K562 (cell line): Measurements from ENCODE around the gene CDC37. TPM values are rescaled to one million over a fixed set of nuclear protein-coding genes. Genes with fewer than 3 reads are reported as not detected.
A peak's percentile ranks its signal among the peaks of the same experiment; 100 is the strongest.

ENCODE experiments used
- CC2D1A ChIP-seq: fragments of 450-650 bp; IDR thresholded peaks from 2 replicates; pipeline ENCODE4 v1.6.1; 2017; ENCODE audit warnings: mild to moderate bottlenecking
- CEBPB ChIP-seq: fragments of 450-650 bp; IDR thresholded peaks from 2 replicates; pipeline ENCODE4 v1.6.1; 2016; ENCODE audit warnings: missing genetic modification characterization, missing compliant biosample characterization
- CREB3L1 ChIP-seq: fragments of 450-650 bp; IDR thresholded peaks from 2 replicates; pipeline ENCODE4 v1.6.1; 2014; ENCODE audit warnings: low read depth, mild to moderate bottlenecking, moderate library complexity, borderline replicate concordance
- HNRNPLL ChIP-seq: fragments of 200-400 bp; formaldehyde crosslinking; IDR thresholded peaks from 2 replicates; pipeline ENCODE4 v1.6.1; 2017; ENCODE audit warnings: low read length, low read depth, mild to moderate bottlenecking; ENCODE audit not compliant: poor library complexity, severe bottlenecking
- MITF ChIP-seq: IDR thresholded peaks from 2 replicates; pipeline ENCODE4 v1.6.1; 2014; ENCODE audit warnings: antibody characterized with exemption
- NR1H2 ChIP-seq: sonication (generic); formaldehyde crosslinking; IDR thresholded peaks from 2 replicates; pipeline ENCODE4 v1.4.0; 2020; ENCODE audit warnings: mild to moderate bottlenecking, missing genetic modification reagents
- TAF9B ChIP-seq: fragments of 450-650 bp; IDR thresholded peaks from 2 replicates; pipeline ENCODE4 v1.6.1; 2018; ENCODE audit warnings: mild to moderate bottlenecking; ENCODE audit not compliant: partially characterized antibody
- TFAP4 ChIP-seq: sonication (generic); formaldehyde crosslinking; IDR thresholded peaks from 2 replicates; pipeline ENCODE4 v1.8.0; 2022; ENCODE audit warnings: missing genetic modification reagents, mild to moderate bottlenecking, moderate library complexity, borderline replicate concordance
- YY1 ChIP-seq, 3 experiments: IDR thresholded peaks; 2 replicates each; pipeline ENCODE4 v1.6.1; 2011; ENCODE audit warnings: low read length in 2 of 3, mild to moderate bottlenecking in 2 of 3, moderate library complexity in 2 of 3, borderline replicate concordance in 1 of 3, control low read depth in 1 of 3, low read depth in 1 of 3; ENCODE audit not compliant: insufficient read depth in 3 of 3, insufficient replicate concordance in 2 of 3, control insufficient read depth in 1 of 3, insufficient read length in 1 of 3; ENCODE audit errors: extremely low read depth in 1 of 3
- ZNF24 ChIP-seq: fragments of 450-650 bp; IDR thresholded peaks from 2 replicates; pipeline ENCODE4 v1.6.1; 2016
- polyA plus RNA-seq, 8 experiments: library from polyadenylated mRNA; depleted of rRNA in 4 of 8; stranded (reverse) in 5 of 8; unstranded in 3 of 8; fragments of >200 nt; fragmentation: Nextera tagmentation in 2 of 8; fragmentation: Illumina TruSeq in 1 of 8; extraction: Ambion mirVana in 2 of 8; extraction: Trizol in 1 of 8; gene quantifications; 2 replicates each; pipeline versions ENCODE4 v1.2.1 to v1.2.3, GENCODE V29; 2011 to 2014; ENCODE audit warnings: inconsistent platforms in 1 of 8, missing spikeins in 1 of 8
- total RNA-seq, 7 experiments: library from RNA; depleted of rRNA in 6 of 7; stranded (reverse); fragments of >200 nt in 6 of 7; fragmentation: Illumina TruSeq in 2 of 7; extraction: Trizol in 2 of 7; gene quantifications; 2 replicates each; pipeline versions ENCODE4 v1.2.1 to v1.2.3, GENCODE V29; 2011 to 2021; ENCODE audit warnings: low replicate concordance in 1 of 7
- TF ChIP-seq, protein P1 (sequence below), 2 experiments: fragments of 450-650 bp; formaldehyde crosslinking in 1 of 2; IDR thresholded peaks; 2 replicates each; pipeline versions ENCODE4 v1.4.0 to v1.6.1; 2014 to 2020; ENCODE audit warnings: mild to moderate bottlenecking in 2 of 2, borderline replicate concordance in 1 of 2, low read depth in 1 of 2

CDC37 gene
- total and polyA plus RNA-seq, 9 of the 15 experiments (the other 6 are each of a cell fraction or from before 2014, with no cell fraction given): 6.6 to 538 (median 227) TPM

GRCh38 chr19:10420444-10421239 lies 17.3 kb upstream of the CDC37 start, which contains the start of gene PDE4A (continued):
- TF ChIP-seq, protein P1, sequence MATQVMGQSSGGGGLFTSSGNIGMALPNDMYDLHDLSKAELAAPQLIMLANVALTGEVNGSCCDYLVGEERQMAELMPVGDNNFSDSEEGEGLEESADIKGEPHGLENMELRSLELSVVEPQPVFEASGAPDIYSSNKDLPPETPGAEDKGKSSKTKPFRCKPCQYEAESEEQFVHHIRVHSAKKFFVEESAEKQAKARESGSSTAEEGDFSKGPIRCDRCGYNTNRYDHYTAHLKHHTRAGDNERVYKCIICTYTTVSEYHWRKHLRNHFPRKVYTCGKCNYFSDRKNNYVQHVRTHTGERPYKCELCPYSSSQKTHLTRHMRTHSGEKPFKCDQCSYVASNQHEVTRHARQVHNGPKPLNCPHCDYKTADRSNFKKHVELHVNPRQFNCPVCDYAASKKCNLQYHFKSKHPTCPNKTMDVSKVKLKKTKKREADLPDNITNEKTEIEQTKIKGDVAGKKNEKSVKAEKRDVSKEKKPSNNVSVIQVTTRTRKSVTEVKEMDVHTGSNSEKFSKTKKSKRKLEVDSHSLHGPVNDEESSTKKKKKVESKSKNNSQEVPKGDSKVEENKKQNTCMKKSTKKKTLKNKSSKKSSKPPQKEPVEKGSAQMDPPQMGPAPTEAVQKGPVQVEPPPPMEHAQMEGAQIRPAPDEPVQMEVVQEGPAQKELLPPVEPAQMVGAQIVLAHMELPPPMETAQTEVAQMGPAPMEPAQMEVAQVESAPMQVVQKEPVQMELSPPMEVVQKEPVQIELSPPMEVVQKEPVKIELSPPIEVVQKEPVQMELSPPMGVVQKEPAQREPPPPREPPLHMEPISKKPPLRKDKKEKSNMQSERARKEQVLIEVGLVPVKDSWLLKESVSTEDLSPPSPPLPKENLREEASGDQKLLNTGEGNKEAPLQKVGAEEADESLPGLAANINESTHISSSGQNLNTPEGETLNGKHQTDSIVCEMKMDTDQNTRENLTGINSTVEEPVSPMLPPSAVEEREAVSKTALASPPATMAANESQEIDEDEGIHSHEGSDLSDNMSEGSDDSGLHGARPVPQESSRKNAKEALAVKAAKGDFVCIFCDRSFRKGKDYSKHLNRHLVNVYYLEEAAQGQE (IDR thresholded peaks at IDR 0.05; ENCODE audit: borderline replicate concordance): no peak
- TF ChIP-seq, protein P1 (CRISPR knock-in tag; IDR thresholded peaks at IDR 0.05; ENCODE audit: low read depth): 0 out of 2 replicates have a peak, but pooled peaks have one; percentile 27
- TF ChIP-seq HNRNPLL (peak; percentile 69), ZNF24 (no peak), NR1H2 (CRISPR knock-in tag) (no peak), CEBPB (tag) (no peak), CREB3L1 (no peak), YY1 (IDR thresholded peaks at IDR 0.05; ENCODE audit: borderline replicate concordance in 1 of 3, control insufficient read depth in 1 of 3, extremely low read depth in 1 of 3, insufficient read depth in 3 of 3, insufficient read length in 1 of 3, insufficient replicate concordance in 2 of 3, low read depth in 1 of 3, low read length in 2 of 3) (peak in 2 of 3 experiments; percentile 12 to 56), TAF9B (no peak), CC2D1A (no peak), MITF (no peak), TFAP4 (peak; percentile 64; the same call in 1 of the 2 replicates)
